Endothelial cell (in vitro differentiated cells): ENCODE results near the gene HIVEP3. TPM values are rescaled to one million over a fixed set of nuclear protein-coding genes. Genes with fewer than 3 reads are reported as not detected.

Experiments
- DNase-seq: peaks from one replicate; pipeline ENCODE4 v3.0.0; 2021; ENCODE audit warnings: low spot score
- H3K27ac Mint-ChIP-seq: one replicate; pipeline ENCODE4 v1.8.0; 2021; ENCODE audit warnings: mixed read lengths, inconsistent platforms; ENCODE audit not compliant: unreplicated experiment
- H3K27me3 Mint-ChIP-seq: one replicate; pipeline ENCODE4 v1.8.0; 2021; ENCODE audit warnings: mild to moderate bottlenecking, moderate library complexity, mixed read lengths, inconsistent platforms; ENCODE audit not compliant: unreplicated experiment
- H3K36me3 Mint-ChIP-seq: one replicate; pipeline ENCODE4 v1.8.0; 2021; ENCODE audit warnings: mild to moderate bottlenecking, low read depth, mixed read lengths, inconsistent platforms; ENCODE audit not compliant: unreplicated experiment
- H3K4me1 Mint-ChIP-seq: one replicate; pipeline ENCODE4 v1.8.0; 2021; ENCODE audit warnings: mild to moderate bottlenecking, mixed read lengths, inconsistent platforms; ENCODE audit not compliant: unreplicated experiment
- H3K4me3 Mint-ChIP-seq: one replicate; pipeline ENCODE4 v1.8.0; 2021; ENCODE audit warnings: mild to moderate bottlenecking, mixed read lengths, inconsistent platforms; ENCODE audit not compliant: unreplicated experiment
- H3K9me3 Mint-ChIP-seq: one replicate; pipeline ENCODE4 v1.8.0; 2021; ENCODE audit warnings: mixed read lengths, inconsistent platforms; ENCODE audit not compliant: unreplicated experiment
- CTCF ChIP-seq: fragments of 200-600 bp; sonication (generic); IDR thresholded peaks from one replicate; pipeline ENCODE4 v1.5.0; 2021; ENCODE audit warnings: antibody characterized with exemption; ENCODE audit not compliant: unreplicated experiment
- total RNA-seq: library from RNA; stranded (reverse); fragmentation: NEBNext Ultra II Directional; extraction: Animal tissue kit (Norgen Biotek cat#: 25700); gene quantifications from one replicate; pipeline ENCODE4 v1.2.1, GENCODE V29; 2021; ENCODE audit not compliant: unreplicated experiment

Gene HIVEP3
- total RNA-seq, 1 donor from 2014 or later: 8.9 TPM

DNA sequence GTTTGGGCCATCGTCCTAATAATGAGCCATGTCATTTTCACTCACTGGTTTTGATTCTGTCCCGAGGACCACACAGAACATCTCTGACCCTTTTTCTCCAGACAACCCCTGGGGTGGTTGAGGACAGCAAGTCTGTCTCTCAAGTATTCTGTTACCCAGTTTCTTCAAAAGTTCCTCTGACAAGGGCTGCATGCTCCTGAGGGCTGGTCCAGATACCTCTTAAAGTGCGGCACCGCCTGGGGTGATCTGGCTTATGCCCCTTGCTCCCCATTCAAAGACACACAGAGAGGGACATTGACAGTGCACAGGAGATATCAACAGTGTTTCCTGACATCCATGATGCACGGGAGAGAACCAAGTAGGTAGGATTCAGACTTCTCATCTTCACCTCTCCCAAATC, 301.4 kb downstream of the HIVEP3 start:
- H3K4me1 Mint-ChIP-seq: no peaks in the 10 kb centered on the region
- H3K27ac Mint-ChIP-seq: no peak overlapping the region
- H3K27me3 Mint-ChIP-seq: peaks cover 6% of the 10 kb centered on the region
- no peak for DNase-seq
- H3K4me3 Mint-ChIP-seq: no peak overlapping the region
- no peaks in the 10 kb centered on the region for H3K9me3 Mint-ChIP-seq
- peaks cover 5% of the 10 kb centered on the region for H3K36me3 Mint-ChIP-seq
- TF ChIP-seq CTCF: no peak

DNA sequence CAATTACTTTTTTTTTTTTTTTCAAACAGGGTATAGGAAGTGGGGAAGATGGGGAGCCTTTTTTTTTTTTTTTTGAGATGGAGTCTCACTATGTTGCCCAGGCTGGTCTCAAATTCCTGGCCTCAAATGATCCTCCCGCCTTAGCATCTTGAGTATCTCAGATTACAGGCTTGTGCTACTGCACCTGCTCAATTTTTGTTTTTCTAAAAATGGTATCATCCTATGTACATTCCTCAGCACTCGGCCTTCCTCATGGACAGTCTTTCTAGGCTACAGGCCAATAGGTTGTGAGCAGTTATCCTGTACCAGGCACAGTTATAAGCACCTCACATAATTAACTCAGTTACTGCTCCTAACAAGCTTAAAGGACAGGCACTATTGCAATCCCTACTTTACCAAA, 302.2 kb downstream of the HIVEP3 start:
- H3K27ac Mint-ChIP-seq: no peak overlapping the region
- no peaks in the 10 kb centered on the region for H3K9me3 Mint-ChIP-seq
- H3K27me3 Mint-ChIP-seq: peaks cover 6% of the 10 kb centered on the region

GRCh38 chr1:41615981-41616380, 302.7 kb downstream of the HIVEP3 start:
- H3K4me1 Mint-ChIP-seq: no peaks in the 10 kb centered on the region
- H3K4me3 Mint-ChIP-seq: no peak overlapping the region
- DNase-seq: no peak
- H3K36me3 Mint-ChIP-seq: peaks cover 5% of the 10 kb centered on the region
- no peaks in the 10 kb centered on the region for H3K9me3 Mint-ChIP-seq
- no peak for TF ChIP-seq CTCF
- no peak overlapping the region for H3K27ac Mint-ChIP-seq
- peaks cover 6% of the 10 kb centered on the region for H3K27me3 Mint-ChIP-seq

More for the DNA sequence above, 302.2 kb downstream of the HIVEP3 start:
- Mint-ChIP-seq H3K36me3 (peaks cover 5% of the 10 kb centered on the region), H3K4me3 (no peak overlapping the region), H3K4me1 (no peaks in the 10 kb centered on the region)
- TF ChIP-seq CTCF: no peak
- DNase-seq: no peak

- H3K4me3 Mint-ChIP-seq: no peak overlapping the region
- no peaks in the 10 kb centered on the region for H3K9me3 Mint-ChIP-seq
- no peak for TF ChIP-seq CTCF
- H3K27me3 Mint-ChIP-seq: peaks cover 6% of the 10 kb centered on the region
- no peak for DNase-seq
- H3K4me1 Mint-ChIP-seq: no peaks in the 10 kb centered on the region
- H3K36me3 Mint-ChIP-seq: peaks cover 5% of the 10 kb centered on the region
- H3K27ac Mint-ChIP-seq: no peak overlapping the region
Observed at GRCh38 chr1:41615316-41615715, 303.4 kb downstream of the HIVEP3 start.

- H3K27ac Mint-ChIP-seq: no peak overlapping the region
- H3K36me3 Mint-ChIP-seq: peaks cover 5% of the 10 kb centered on the region
- TF ChIP-seq CTCF: no peak
- DNase-seq: no peak
- H3K9me3 Mint-ChIP-seq: no peaks in the 10 kb centered on the region
- no peak overlapping the region for H3K4me3 Mint-ChIP-seq
- no peaks in the 10 kb centered on the region for H3K4me1 Mint-ChIP-seq
- peaks cover 6% of the 10 kb centered on the region for H3K27me3 Mint-ChIP-seq
Observed at GRCh38 chr1:41614818-41615217, 303.9 kb downstream of the HIVEP3 start.
